LNCaP clone FGC (cell line): ENCODE results near the gene CLPSL2.

Experiments
- DNase-seq: peaks from one replicate; pipeline ENCODE4 v3.0.0-alpha.2; 2011; ENCODE audit warnings: low read depth
- H3K4me3 ChIP-seq: 2 replicates; pipeline ENCODE4 v1.5.1; 2011; ENCODE audit warnings: mild to moderate bottlenecking, low read depth, low read length, control low read depth
- CTCF ChIP-seq: IDR thresholded peaks from 2 replicates; pipeline ENCODE4 v1.5.1; 2012; ENCODE audit warnings: mild to moderate bottlenecking; ENCODE audit not compliant: control insufficient read depth, insufficient read depth; ENCODE audit errors: extremely low read depth

Gene CLPSL2

GRCh38 chr6:35747877-35748276, 28.5 kb upstream of the CLPSL2 start:
- DNase-seq, result no peak
- TF ChIP-seq CTCF, result no peak
- no peak overlapping the region for H3K4me3 ChIP-seq

- no peak overlapping the region for H3K4me3 ChIP-seq
- DNase-seq, result no peak
- TF ChIP-seq CTCF, result no peak
These were observed 25.8 kb upstream of the CLPSL2 start for GRCh38 chr6:35750557-35750956.

- no peak overlapping the region for H3K4me3 ChIP-seq
- no peak for DNase-seq
- TF ChIP-seq CTCF, result no peak
These were observed 24.8 kb upstream of the CLPSL2 start for GRCh38 chr6:35751594-35751993.

- no peak overlapping the region for H3K4me3 ChIP-seq
- TF ChIP-seq CTCF, result no peak
- DNase-seq, result no peak
These were observed 24.1 kb upstream of the CLPSL2 start for GRCh38 chr6:35752330-35752729.

- no peak overlapping the region for H3K4me3 ChIP-seq
- DNase-seq, result peak; percentile 85
- TF ChIP-seq CTCF, result peak; percentile 52
These were observed 21.7 kb upstream of the CLPSL2 start for GRCh38 chr6:35754452-35755277.

GRCh38 chr6:35755278-35755924, 21.0 kb upstream of the CLPSL2 start:
- H3K4me3 ChIP-seq, result no peak overlapping the region
- no peak for TF ChIP-seq CTCF

More at GRCh38 chr6:35755278-35755924, 21.0 kb upstream of the CLPSL2 start:
- no peak for DNase-seq
